Measurements from ENCODE around the gene PCSK4.
A peak's percentile ranks its signal among the peaks of the same experiment; 100 is the strongest.

Gene PCSK4

DNA sequence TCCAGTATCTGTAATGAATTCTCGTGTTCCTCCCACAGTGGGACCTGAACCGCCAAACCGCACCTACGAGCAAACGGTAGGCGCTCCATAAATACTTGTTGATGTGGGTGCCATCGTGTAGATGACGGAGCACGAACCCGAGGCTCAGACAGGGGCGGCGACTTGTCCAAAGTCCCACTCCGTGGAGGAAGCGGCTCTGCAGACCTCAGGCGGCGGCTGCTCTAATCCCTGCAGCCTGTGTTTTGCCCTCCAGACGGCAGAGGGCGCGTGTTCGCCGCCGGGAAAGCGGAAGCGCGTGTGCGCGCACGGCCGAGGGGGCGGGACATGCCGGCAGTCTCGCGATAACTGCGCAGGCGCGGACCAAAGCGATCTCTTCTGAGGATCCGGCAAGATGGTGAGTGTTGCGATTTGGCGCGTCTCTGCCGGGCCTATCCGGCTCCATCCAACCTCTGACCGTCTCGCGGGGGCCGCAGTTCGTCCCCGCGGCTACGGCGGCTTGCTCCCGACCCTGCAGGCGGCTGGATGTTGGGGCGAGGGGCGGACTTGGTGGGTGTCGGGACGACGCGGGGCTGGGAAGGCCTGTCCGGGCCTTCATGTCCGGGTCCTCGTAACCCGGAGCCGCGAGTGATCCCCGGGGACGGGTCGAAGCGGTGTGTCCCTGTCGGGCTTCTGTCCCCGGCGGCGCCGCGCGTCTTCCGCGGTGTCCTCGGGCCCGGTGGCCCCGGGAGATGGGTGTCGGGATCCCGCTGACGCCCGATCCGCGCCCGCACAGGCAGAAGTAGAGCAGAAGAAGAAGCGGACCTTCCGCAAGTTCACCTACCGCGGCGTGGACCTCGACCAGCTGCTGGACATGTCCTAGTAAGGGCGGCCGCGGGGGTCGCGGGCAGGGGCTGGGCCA, 51.9 kb downstream of the PCSK4 start, which contains the start of gene RPS15:
RPS15 (plus strand) TSS at position 362 of the 898 bp plus-strand sequence; CDS start at position 392, 30 bp downstream.
- DNase-seq (ENCODE audit: low read depth), result peak; percentile 68

DNA sequence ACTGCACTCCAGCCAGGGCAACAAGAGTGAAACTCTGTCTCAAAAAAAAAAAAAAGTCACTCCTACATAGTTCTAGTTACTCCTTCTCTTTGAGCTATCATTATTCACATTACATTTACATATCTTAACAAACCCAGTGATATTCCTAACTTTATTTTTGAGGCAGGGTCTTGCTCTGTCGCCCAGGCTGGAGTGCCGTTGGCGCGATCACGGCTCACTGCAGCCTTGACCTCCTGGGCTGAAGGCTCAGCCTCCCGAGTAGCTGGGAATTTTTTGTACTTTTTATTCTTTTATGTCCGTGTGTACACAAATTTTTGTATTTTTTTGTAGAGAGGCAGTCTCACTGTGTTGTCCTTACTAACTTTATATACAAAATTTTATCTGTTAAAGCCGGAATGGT, 52.5 kb downstream of the PCSK4 start:
- DNase-seq (ENCODE audit: low read depth), result no peak

DNA sequence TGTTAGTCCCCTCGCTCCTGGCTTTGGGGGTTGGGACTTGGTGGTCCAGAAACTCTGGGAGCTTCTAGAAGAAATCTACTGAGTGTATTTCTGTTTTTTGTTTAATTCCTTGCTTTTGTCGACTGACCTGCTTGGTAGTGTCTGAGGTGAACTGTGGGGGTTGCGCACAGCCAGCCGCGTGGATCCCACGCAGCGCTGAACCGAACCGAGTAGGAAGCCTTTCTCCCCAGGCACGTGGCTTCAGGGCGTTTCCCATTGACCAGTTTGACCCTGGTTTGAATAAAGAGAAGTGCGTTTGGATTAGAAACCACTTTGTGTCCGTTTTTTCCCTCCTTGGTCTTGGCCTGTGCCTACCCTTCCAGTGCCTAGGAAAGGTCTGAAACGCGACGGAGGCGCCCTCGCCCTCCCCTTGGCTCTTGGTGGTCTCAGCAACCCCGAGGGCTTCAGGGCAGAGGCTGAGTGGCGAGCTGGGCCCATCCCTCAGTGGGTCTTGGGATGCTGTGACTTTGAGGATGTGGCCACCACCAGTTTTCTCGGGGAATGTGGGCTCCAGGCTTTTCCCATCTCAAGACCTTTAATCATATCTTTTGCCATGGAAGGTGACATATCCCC, 54.7 kb downstream of the PCSK4 start:
- DNase-seq (ENCODE audit: low read depth), result no peak

DNA sequence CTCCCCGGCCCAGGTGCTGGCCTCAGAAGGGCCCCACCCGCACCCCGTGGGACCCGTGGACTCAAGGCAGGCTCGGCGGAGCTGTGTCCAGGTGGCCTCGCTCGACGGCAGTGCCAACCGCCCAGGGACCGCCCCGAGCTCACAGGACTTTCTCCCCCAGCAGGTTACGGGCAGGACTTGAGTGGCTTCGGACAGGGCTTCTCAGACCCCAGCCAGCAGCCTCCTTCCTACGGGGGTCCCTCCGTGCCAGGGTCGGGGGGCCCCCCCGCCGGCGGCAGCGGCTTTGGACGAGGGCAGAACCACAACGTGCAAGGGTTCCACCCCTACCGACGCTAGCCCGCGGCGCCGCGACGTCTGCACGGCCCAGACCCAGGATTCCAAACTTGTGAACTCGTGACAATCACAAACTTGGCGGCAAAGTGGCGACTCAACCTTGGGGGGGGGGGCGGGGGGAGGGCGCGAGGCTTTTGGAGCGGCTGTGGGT, 55.5 kb downstream of the PCSK4 start:
- DNase-seq (ENCODE audit: low read depth), result no peak

DNA sequence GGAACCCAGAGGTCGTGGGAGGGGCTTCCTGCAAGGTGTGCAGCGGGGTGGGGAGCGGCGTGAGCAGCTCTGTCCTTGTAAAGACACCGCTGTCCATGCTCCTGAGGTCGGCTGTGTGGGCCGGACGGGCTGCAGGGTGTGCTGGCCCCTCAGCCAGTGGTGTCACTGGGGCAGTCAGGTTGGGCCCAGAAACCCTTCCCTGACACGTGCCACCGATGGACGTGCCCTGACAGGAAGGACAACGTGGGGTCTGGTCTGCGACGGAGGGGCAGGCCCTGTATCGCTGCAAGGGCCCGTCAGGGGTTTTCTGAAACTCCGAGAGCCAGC, 56.1 kb downstream of the PCSK4 start:
- DNase-seq (ENCODE audit: low read depth), result no peak

DNA sequence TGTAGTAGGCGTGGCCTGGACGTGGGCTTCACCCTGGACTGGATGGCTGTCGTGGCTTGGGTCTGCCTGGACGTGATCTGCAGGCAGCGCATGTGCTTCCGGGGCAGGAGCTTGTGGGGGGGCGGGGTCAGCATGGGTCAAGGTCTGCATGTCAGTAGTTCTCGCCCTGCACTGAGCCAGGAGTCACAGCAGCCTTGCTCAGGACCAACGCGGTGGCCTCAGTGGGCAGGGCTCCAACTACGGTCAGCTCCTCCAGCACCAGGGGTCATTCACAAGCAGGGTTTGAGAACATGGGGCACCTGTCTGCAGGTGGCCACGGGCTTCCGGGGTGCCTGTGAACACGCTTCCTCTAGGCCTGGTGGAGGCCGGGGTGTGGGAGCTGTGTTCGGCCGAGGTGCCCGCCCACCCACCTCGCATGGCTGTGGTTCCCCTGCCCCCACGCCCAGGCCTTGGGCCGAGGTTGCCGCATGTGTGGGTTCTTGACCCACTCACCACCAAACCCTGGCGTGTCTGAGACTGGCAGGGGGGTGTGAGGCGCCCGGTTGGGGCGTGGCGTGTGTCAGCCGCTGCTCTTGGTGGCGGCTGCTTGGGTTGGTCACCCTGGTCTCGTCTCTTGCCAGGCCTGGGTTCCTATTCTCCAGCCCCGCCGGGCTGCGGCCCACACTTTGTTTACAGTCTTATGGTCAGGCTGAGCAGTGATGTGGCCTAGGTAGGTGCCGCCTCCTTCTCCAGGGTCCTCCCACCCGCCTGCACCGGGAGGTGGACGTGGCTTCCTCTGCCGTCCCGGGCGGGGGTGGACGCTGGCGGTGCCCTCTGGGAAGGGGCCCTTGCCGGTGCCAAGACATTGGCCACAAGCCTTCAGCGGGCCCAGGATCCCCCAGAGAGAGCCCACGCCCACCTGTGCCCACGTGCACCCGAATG, 56.8 kb downstream of the PCSK4 start:
- no peak for DNase-seq (ENCODE audit: low read depth)

DNA sequence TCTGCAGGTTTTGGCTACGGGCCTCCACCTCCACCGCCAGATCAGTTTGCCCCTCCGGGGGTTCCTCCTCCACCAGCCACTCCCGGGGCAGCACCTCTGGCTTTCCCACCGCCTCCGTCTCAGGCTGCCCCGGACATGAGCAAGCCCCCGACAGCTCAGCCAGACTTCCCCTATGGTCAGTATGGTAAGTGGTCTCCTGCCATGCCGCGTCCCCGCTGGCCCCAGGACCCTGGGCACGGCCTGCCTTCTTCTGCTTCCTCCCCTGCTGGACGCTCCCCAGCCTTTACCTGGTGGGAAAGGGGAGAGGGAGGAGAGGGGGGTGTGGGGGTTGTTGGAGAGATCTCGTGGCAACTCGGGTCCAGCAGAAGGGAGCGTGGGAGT, 57.7 kb downstream of the PCSK4 start:
- no peak for DNase-seq (ENCODE audit: low read depth)

DNA sequence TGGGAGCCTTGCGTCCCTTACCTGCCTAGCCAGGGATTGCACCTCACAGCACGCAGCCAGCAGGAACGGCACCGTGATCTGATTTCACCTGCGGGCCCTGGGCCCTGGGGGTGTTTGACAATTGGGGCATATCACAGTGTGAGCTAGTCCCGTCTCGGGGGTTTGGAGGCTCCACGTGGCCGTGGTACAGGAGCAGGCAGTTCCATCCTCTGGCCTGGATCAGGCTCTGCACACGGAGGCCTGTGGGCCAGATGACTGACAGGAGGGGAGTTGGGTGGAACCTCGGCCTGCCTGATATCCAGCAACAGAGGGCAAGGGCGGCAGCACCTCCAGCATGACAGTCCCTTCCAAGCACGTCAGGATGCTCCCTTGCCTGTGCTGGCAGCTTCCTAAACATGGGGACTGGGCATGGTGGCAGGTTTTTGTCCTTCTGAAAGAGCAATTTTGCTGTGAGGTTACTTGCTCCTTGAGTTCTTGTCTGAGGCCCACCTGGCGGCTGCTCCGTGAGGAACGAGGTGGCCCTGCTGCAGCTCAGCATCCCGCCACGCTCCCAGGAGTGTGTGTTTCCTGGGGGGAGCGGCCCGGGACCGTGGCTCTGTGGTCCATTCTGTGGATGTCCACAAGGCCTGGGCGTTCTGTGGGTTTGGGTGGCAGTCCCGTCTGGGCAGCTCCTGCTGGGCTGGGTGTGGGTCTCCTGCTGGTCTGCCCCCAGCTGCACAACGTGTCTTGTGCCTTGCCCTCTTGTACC, 58.2 kb downstream of the PCSK4 start:
- no peak for DNase-seq (ENCODE audit: low read depth)

Data from HS-5 (cell line).